GM12878 (cell line): ENCODE measurements around the gene TAF6. TPM values are rescaled to one million over a fixed set of nuclear protein-coding genes. Genes with fewer than 3 reads are reported as not detected.

ENCODE experiments used
- ATAC-seq: fragments of 200-7000 bp; cut with Tn5 transposase; 3 replicates; pipeline ENCODE4 v1.9.1; 2020; ENCODE audit warnings: mild to moderate bottlenecking, moderate library complexity
- BruUV-seq: library from RNA; stranded (reverse); fragments of 400-500 nt; replicated peaks from 2 replicates; lab custom pipeline; 2021; lab: Mats Ljungman, UMichigan
- CTCF ChIA-PET: fragments of 300-600 bp; sonication (Branson Sonifier 250); formaldehyde crosslinking; extraction: SDS; loops from one replicate; lab custom pipeline; 2021; ENCODE audit warnings: inconsistent platforms; lab: Yijun Ruan, JAX
- POLR2A ChIA-PET: fragments of 350-600 bp; formaldehyde crosslinking; extraction: SDS; loops from one replicate; lab custom pipeline; 2021; ENCODE audit warnings: inconsistent platforms; lab: Charles Lee
- RAD21 ChIA-PET: fragments of 300-600 bp; sonication (Branson Sonifier 250); formaldehyde crosslinking; loops from one replicate; lab custom pipeline; 2023; ENCODE audit warnings: antibody characterized with exemption; ENCODE audit not compliant: unreplicated experiment; lab: Charles Lee
- SMC1A ChIA-PET: fragments of 300-600 bp; sonication (Branson Sonifier 250); formaldehyde crosslinking; loops from one replicate; lab custom pipeline; 2023; ENCODE audit not compliant: unreplicated experiment, uncharacterized antibody; lab: Charles Lee
- DNase-seq: peaks from one replicate; pipeline ENCODE4 v3.0.0-alpha.2; 2011; ENCODE audit warnings: low read depth, low spot score
- FAIRE-seq: peaks from 3 replicates; lab custom pipeline; 2011; peaks lifted over from hg19 to GRCh38; lab: Jason Lieb, UNC
- H2AFZ ChIP-seq: 2 replicates; pipeline ENCODE4 v1.6.0; 2011; ENCODE audit warnings: low read depth, low read length, control low read depth; ENCODE audit not compliant: control insufficient read depth
- H3K27ac ChIP-seq: 2 replicates; pipeline ENCODE4 v1.5.1; 2011; ENCODE audit warnings: control low read depth; ENCODE audit not compliant: control insufficient read depth, insufficient read depth
- H3K27me3 ChIP-seq, 2 experiments: replicated peaks in 1 of 2; 2 replicates each; pipeline versions ENCODE4 v1.6.0 to v1.6.1; 2011; ENCODE audit warnings: low read length in 1 of 2; ENCODE audit not compliant: control insufficient read depth in 2 of 2, insufficient read depth in 2 of 2
- H3K36me3 ChIP-seq, 2 experiments: 2 replicates each; pipeline ENCODE4 v1.5.1; 2011; ENCODE audit warnings: low read length in 1 of 2; ENCODE audit not compliant: control insufficient read depth in 2 of 2, insufficient read depth in 2 of 2
- H3K4me1 ChIP-seq: 2 replicates; pipeline ENCODE4 v1.6.1; 2011; ENCODE audit warnings: mild to moderate bottlenecking, low read length, moderate library complexity, mixed read lengths; ENCODE audit not compliant: control insufficient read depth, insufficient read depth
- H3K4me2 ChIP-seq: 2 replicates; pipeline ENCODE4 v1.6.0; 2011; ENCODE audit warnings: control low read depth; ENCODE audit not compliant: control insufficient read depth, insufficient read depth
- H3K4me3 ChIP-seq: fragments of 200-600 bp; sonication (generic); 2 replicates; pipeline ENCODE4 v1.5.1; 2016
- H3K79me2 ChIP-seq: 2 replicates; pipeline ENCODE4 v1.6.0; 2011; ENCODE audit warnings: low read length; ENCODE audit not compliant: control insufficient read depth, insufficient read depth
- H3K9ac ChIP-seq: 2 replicates; pipeline ENCODE4 v1.8.0; 2011; ENCODE audit warnings: low read length, control low read depth, mixed read lengths; ENCODE audit not compliant: control insufficient read depth, insufficient read depth
- H3K9me3 ChIP-seq: replicated peaks from 3 replicates; pipeline ENCODE4 v1.5.1; 2011; ENCODE audit warnings: mild to moderate bottlenecking, low read length; ENCODE audit not compliant: control insufficient read depth, insufficient read depth
- H4K20me1 ChIP-seq: 2 replicates; pipeline ENCODE4 v1.6.0; 2011; ENCODE audit not compliant: control insufficient read depth, insufficient read depth
- BCLAF1 ChIP-seq: fragments of 450-650 bp; IDR thresholded peaks from 2 replicates; pipeline ENCODE4 v1.6.1; 2017; ENCODE audit warnings: antibody characterized with exemption, mild to moderate bottlenecking, moderate library complexity
- NR2C2 ChIP-seq: IDR thresholded peaks from 2 replicates; pipeline ENCODE4 v1.6.1; 2011; ENCODE audit warnings: borderline replicate concordance, low read depth; ENCODE audit not compliant: control insufficient read depth, insufficient read length
- POLR2A ChIP-seq: IDR thresholded peaks from 2 replicates; pipeline ENCODE4 v1.6.1; 2011; ENCODE audit warnings: low read depth, mild to moderate bottlenecking, low read length
- WGBS: methylation state at CpG from one replicate; pipeline ENCODE4 v1.1.6; 2016; ENCODE audit warnings: low lambda C conversion rate; ENCODE audit not compliant: insufficient replicate concordance, insufficient coverage; ENCODE audit errors: missing lambda C conversion rate; 5-methylcytosine and 5-hydroxymethylcytosine counted together
- in situ Hi-C: fragments of 300-500 bp; cut with MboI; formaldehyde crosslinking; loops from 9 replicates; pipeline ENCODE4 v1.14.3; 2018; ENCODE audit warnings: mixed read lengths
- intact Hi-C: fragments of 100-400 bp; cut with micrococcal nuclease; formaldehyde crosslinking; loops from one replicate; pipeline ENCODE4 v1.14.2; 2022; ENCODE audit not compliant: unreplicated experiment
- polyA plus RNA-seq, 11 experiments: library from polyadenylated mRNA; depleted of rRNA in 4 of 11; unstranded in 6 of 11; stranded (reverse) in 5 of 11; fragments of >200 nt; fragmentation: Nextera tagmentation in 4 of 11; fragmentation: Illumina TruSeq in 1 of 11; extraction: Ambion mirVana in 4 of 11; extraction: Trizol in 1 of 11; gene quantifications; 1 replicate in 1 of 11; 2 replicates in 10 of 11; pipeline versions ENCODE4 v1.2.1 to v1.2.3, GENCODE V29; 2011 to 2016; ENCODE audit warnings: inconsistent platforms in 2 of 11, missing spikeins in 2 of 11, low read depth in 1 of 11
- total RNA-seq, 4 experiments: library from RNA; depleted of rRNA in 3 of 4; stranded (reverse); fragments of >200 nt in 3 of 4; fragmentation: Illumina TruSeq in 1 of 4; extraction: Trizol in 1 of 4; gene quantifications; 2 replicates each; pipeline versions ENCODE4 v1.2.1 to v1.2.3, GENCODE V29; 2013 to 2021

Gene TAF6
- total and polyA plus RNA-seq, 10 of the 15 experiments (the other 5 are each of a cell fraction or from before 2014, with no cell fraction given): 0.27 to 42.6 (median 17.0) TPM

GRCh38 chr7:100091411-100092181 is 27.6 kb downstream of the TAF6 start (continued):
- no peak for TF ChIP-seq NR2C2

GRCh38 chr7:100090527-100091410 is 28.4 kb downstream of the TAF6 start:
- DNase-seq (no peak), ATAC-seq (peak; percentile 3; the same call in 2 of the 3 replicates), FAIRE-seq (no peak)
- Histone ChIP-seq H4K20me1 (peaks cover 3% of the 10 kb centered on the region; the same call in 1 of the 2 replicates), H3K79me2 (peaks cover 10% of the 10 kb centered on the region), H3K27ac (no peak overlapping the region), H3K4me1 (peaks cover 6% of the 10 kb centered on the region), H3K4me3 (no peak overlapping the region), H3K4me2 (no peak overlapping the region), H2AFZ (no peak overlapping the region), H3K9me3 (no peaks in the 10 kb centered on the region), H3K9ac (no peak overlapping the region), H3K27me3 (no peaks in the 10 kb centered on the region), H3K36me3 (peaks cover 26 to 41% of the 10 kb centered on the region in 2 experiments)
- CTCF ChIA-PET: interaction anchor here (1.2 to 1.3 kb wide), 2 partner anchors 40 to 42 kb away, joined by 4 read pairs; no protein-coding TSS in a partner anchor
- TF ChIP-seq BCLAF1: no peak
- TF ChIP-seq POLR2A: peak; percentile 72
- BruUV-seq: no TSS peak
- RAD21 ChIA-PET: interaction anchor here (1.2 kb wide), 1 partner anchor 101 kb away, joined by 3 read pairs; no protein-coding TSS in a partner anchor
- in situ Hi-C loops: no loop called here
- POLR2A ChIA-PET: interaction anchor here (0.5 to 3.9 kb wide), 3 partner anchors 8 to 10 kb away, joined by 3 to 39 read pairs (median 3); partner anchors contain the start of genes AP4M1 and MCM7
- intact Hi-C loops: no loop called here
- SMC1A ChIA-PET: interaction anchor here (0.8 to 1.4 kb wide), 3 partner anchors 9 to 179 kb away, joined by 3 to 4 read pairs (median 3); partner anchors contain the start of gene MBLAC1
- WGBS: 85% methylated on average over 14 of the region's 14 CpGs
